ENCODE data around the gene AFF2.

The AFF2 gene

GRCh38 chrX:148500423-148501385 is at the start of gene AFF2:
AFF2 (plus strand) TSS chrX:148500617; CDS start chrX:148501098, 481 bp downstream.
- Histone ChIP-seq H3K27ac (peak within 1 kb of the TSS; percentile 74), H3K36me3 (no peaks in the 10 kb centered on the region), H3K27me3 (no peaks in the 10 kb centered on the region), H3K4me3 (ENCODE audit: low read depth in 1 of 2, low read length in 1 of 2) (peak within 1 kb of the TSS; percentile 66 to 68), H3K9me3 (no peaks in the 10 kb centered on the region), H3K4me1 (ENCODE audit: control insufficient read depth in 1 of 2, insufficient read depth in 1 of 2, low read depth in 1 of 2, low read length in 1 of 2) (peaks cover 27 to 33% of the 10 kb centered on the region in 2 experiments)
- TF ChIP-seq, protein P1, sequence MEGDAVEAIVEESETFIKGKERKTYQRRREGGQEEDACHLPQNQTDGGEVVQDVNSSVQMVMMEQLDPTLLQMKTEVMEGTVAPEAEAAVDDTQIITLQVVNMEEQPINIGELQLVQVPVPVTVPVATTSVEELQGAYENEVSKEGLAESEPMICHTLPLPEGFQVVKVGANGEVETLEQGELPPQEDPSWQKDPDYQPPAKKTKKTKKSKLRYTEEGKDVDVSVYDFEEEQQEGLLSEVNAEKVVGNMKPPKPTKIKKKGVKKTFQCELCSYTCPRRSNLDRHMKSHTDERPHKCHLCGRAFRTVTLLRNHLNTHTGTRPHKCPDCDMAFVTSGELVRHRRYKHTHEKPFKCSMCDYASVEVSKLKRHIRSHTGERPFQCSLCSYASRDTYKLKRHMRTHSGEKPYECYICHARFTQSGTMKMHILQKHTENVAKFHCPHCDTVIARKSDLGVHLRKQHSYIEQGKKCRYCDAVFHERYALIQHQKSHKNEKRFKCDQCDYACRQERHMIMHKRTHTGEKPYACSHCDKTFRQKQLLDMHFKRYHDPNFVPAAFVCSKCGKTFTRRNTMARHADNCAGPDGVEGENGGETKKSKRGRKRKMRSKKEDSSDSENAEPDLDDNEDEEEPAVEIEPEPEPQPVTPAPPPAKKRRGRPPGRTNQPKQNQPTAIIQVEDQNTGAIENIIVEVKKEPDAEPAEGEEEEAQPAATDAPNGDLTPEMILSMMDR (IDR thresholded peaks at IDR 0.05): no peak

GRCh38 chrX:148457279-148457678 is 43.1 kb upstream of the AFF2 start:
- peaks cover 0 to 5% of the 10 kb centered on the region in 2 experiments for H3K4me1 ChIP-seq (ENCODE audit: control insufficient read depth in 1 of 2, insufficient read depth in 1 of 2, low read depth in 1 of 2, low read length in 1 of 2)
- TF ChIP-seq, protein P1 (IDR thresholded peaks at IDR 0.05): no peak
- H3K27ac ChIP-seq: no peak overlapping the region
- H3K9me3 ChIP-seq: no peaks in the 10 kb centered on the region
- no peaks in the 10 kb centered on the region for H3K27me3 ChIP-seq
- H3K4me3 ChIP-seq (ENCODE audit: low read depth in 1 of 2, low read length in 1 of 2): no peak overlapping the region
- H3K36me3 ChIP-seq: no peaks in the 10 kb centered on the region

DNA sequence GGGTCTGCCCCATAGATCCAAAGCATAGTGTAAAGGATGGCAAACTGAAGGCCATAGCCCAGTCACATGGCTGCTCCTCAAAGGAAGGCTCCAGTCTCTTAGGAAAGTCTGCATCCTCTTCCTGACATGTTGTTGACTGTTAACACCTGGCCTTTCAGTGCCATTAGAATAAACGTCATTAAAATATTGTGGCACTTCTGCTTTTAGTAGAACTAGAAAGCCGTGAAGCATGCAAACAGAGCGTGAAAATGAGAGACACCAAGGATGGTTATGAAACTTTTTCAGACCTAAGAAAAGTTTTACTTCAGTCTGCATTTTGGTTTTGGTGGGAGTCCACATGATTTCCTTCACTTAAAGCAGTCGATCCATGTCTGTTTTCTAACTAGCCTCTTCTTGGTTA is 41.1 kb upstream of the AFF2 start:
- Histone ChIP-seq H3K27ac (no peak overlapping the region), H3K9me3 (no peaks in the 10 kb centered on the region), H3K4me3 (ENCODE audit: low read depth in 1 of 2, low read length in 1 of 2) (no peak overlapping the region), H3K36me3 (no peaks in the 10 kb centered on the region), H3K4me1 (ENCODE audit: control insufficient read depth in 1 of 2, insufficient read depth in 1 of 2, low read depth in 1 of 2, low read length in 1 of 2) (peaks cover 0 to 5% of the 10 kb centered on the region in 2 experiments), H3K27me3 (no peaks in the 10 kb centered on the region)
- TF ChIP-seq, protein P1 (IDR thresholded peaks at IDR 0.05): no peak

GRCh38 chrX:148466292-148466691 is 34.1 kb upstream of the AFF2 start:
- no peak overlapping the region for H3K27ac ChIP-seq
- no peaks in the 10 kb centered on the region for H3K36me3 ChIP-seq
- H3K9me3 ChIP-seq: no peaks in the 10 kb centered on the region
- H3K27me3 ChIP-seq: no peaks in the 10 kb centered on the region
- TF ChIP-seq, protein P1 (IDR thresholded peaks at IDR 0.05): no peak
- H3K4me1 ChIP-seq (ENCODE audit: control insufficient read depth in 1 of 2, insufficient read depth in 1 of 2, low read depth in 1 of 2, low read length in 1 of 2): peaks cover 0 to 6% of the 10 kb centered on the region in 2 experiments
- H3K4me3 ChIP-seq (ENCODE audit: low read depth in 1 of 2, low read length in 1 of 2): no peak overlapping the region

GRCh38 chrX:148470324-148470723 is 30.1 kb upstream of the AFF2 start:
- H3K4me1 ChIP-seq (ENCODE audit: control insufficient read depth in 1 of 2, insufficient read depth in 1 of 2, low read depth in 1 of 2, low read length in 1 of 2): peaks cover 0 to 6% of the 10 kb centered on the region in 2 experiments
- H3K27me3 ChIP-seq: no peaks in the 10 kb centered on the region
- H3K9me3 ChIP-seq: no peaks in the 10 kb centered on the region
- no peak overlapping the region for H3K27ac ChIP-seq
- TF ChIP-seq, protein P1 (IDR thresholded peaks at IDR 0.05): no peak
- no peaks in the 10 kb centered on the region for H3K36me3 ChIP-seq
- no peak overlapping the region for H3K4me3 ChIP-seq (ENCODE audit: low read depth in 1 of 2, low read length in 1 of 2)
